ENCODE data around the gene NFKBIE.

DNA sequence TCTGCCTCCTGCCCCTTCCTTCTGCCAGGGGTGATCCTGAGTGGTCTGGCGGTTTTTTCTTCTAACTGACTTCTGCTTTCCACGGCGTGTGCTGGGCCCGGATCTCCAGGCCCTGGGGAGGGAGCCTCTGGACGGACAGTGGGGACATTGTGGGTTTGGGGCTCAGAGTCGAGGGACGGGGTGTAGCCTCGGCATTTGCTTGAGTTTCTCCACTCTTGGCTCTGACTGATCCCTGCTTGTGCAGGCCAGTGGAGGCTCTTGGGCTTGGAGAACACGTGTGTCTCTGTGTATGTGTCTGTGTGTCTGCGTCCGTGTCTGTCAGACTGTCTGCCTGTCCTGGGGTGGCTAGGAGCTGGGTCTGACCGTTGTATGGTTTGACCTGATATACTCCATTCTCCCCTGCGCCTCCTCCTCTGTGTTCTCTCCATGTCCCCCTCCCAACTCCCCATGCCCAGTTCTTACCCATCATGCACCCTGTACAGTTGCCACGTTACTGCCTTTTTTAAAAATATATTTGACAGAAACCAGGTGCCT, 31.7 kb downstream of the NFKBIE start:
- TF ChIP-seq, protein P1, sequence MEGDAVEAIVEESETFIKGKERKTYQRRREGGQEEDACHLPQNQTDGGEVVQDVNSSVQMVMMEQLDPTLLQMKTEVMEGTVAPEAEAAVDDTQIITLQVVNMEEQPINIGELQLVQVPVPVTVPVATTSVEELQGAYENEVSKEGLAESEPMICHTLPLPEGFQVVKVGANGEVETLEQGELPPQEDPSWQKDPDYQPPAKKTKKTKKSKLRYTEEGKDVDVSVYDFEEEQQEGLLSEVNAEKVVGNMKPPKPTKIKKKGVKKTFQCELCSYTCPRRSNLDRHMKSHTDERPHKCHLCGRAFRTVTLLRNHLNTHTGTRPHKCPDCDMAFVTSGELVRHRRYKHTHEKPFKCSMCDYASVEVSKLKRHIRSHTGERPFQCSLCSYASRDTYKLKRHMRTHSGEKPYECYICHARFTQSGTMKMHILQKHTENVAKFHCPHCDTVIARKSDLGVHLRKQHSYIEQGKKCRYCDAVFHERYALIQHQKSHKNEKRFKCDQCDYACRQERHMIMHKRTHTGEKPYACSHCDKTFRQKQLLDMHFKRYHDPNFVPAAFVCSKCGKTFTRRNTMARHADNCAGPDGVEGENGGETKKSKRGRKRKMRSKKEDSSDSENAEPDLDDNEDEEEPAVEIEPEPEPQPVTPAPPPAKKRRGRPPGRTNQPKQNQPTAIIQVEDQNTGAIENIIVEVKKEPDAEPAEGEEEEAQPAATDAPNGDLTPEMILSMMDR (IDR thresholded peaks at IDR 0.05; ENCODE audit: poor library complexity): no peak
- TF ChIP-seq EZH2 (IDR thresholded peaks at IDR 0.05; ENCODE audit: borderline replicate concordance): no peak

Data from hepatocyte (in vitro differentiated cells).